NT2/D1 (cell line): ENCODE results near the gene ACP2.

Experiments used
- DNase-seq: peaks from one replicate; pipeline ENCODE4 v3.0.0-alpha.2; 2011; ENCODE audit warnings: low read depth, low spot score
- H3K27me3 ChIP-seq: 2 replicates; pipeline ENCODE4 v1.6.0; 2011; ENCODE audit warnings: mild to moderate bottlenecking; ENCODE audit not compliant: insufficient read length, insufficient read depth
- H3K36me3 ChIP-seq: 2 replicates; pipeline ENCODE4 v1.6.1; 2011; ENCODE audit warnings: mild to moderate bottlenecking, low read length, mixed read lengths; ENCODE audit not compliant: insufficient read depth, insufficient read length
- H3K4me1 ChIP-seq: 2 replicates; pipeline ENCODE4 v1.5.1; 2011; ENCODE audit not compliant: insufficient read depth, insufficient read length
- H3K4me3 ChIP-seq: 2 replicates; pipeline ENCODE4 v1.5.1; 2011; ENCODE audit warnings: low read depth; ENCODE audit not compliant: insufficient read length
- H3K9ac ChIP-seq: 2 replicates; pipeline ENCODE4 v1.6.0; 2011; ENCODE audit warnings: low read depth; ENCODE audit not compliant: insufficient read length
- H3K9me3 ChIP-seq: 2 replicates; pipeline ENCODE4 v1.5.1; 2011; ENCODE audit warnings: mild to moderate bottlenecking, low read length; ENCODE audit not compliant: insufficient read depth
- SUZ12 ChIP-seq: IDR thresholded peaks from 2 replicates; pipeline ENCODE4 v1.6.1; 2011; ENCODE audit not compliant: insufficient read length, insufficient read depth; ENCODE audit errors: extremely low read depth
- YY1 ChIP-seq: IDR thresholded peaks from 2 replicates; pipeline ENCODE4 v1.6.1; 2011; ENCODE audit not compliant: insufficient read length, insufficient read depth
- ZNF274 ChIP-seq: IDR thresholded peaks from 2 replicates; pipeline ENCODE4 v1.6.1; 2011; ENCODE audit warnings: mild to moderate bottlenecking, low read depth, low read length

Gene ACP2

DNA sequence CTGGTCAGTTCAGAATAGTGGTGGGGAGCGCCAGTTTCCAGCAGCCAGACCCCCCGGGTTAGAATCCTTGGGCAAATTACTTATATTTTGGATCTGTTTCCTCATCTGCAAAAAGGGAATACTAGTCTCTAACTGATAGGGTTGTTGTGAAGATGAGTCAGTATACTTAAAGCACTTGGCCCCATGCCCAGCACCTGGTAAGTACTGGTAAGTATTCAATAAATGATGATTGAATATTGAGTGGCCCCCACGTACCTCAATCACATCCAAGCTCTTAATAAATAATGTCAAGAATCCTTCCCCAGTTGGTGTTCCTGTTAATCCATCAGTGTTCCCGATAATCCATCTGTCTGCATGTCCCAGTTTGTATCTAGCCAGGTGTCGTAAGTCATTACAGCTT, 12.1 kb downstream of the ACP2 start:
- Histone ChIP-seq H3K4me1 (peaks cover 11% of the 10 kb centered on the region), H3K9ac (no peak overlapping the region), H3K4me3 (no peak overlapping the region), H3K27me3 (no peaks in the 10 kb centered on the region), H3K36me3 (peaks cover 56% of the 10 kb centered on the region), H3K9me3 (no peaks in the 10 kb centered on the region)
- no peak for TF ChIP-seq YY1
- TF ChIP-seq SUZ12, result no peak
- TF ChIP-seq ZNF274, result no peak
- DNase-seq, result no peak

GRCh38 chr11:47235163-47235562, 13.5 kb downstream of the ACP2 start:
- no peak overlapping the region for H3K9ac ChIP-seq
- no peak for DNase-seq
- no peaks in the 10 kb centered on the region for H3K27me3 ChIP-seq

GRCh38 chr11:47234669-47235100, 13.9 kb downstream of the ACP2 start:
- H3K9me3 ChIP-seq, result no peaks in the 10 kb centered on the region
- H3K36me3 ChIP-seq, result peaks cover 47% of the 10 kb centered on the region
- H3K4me1 ChIP-seq, result peaks cover 11% of the 10 kb centered on the region
- no peaks in the 10 kb centered on the region for H3K27me3 ChIP-seq
- TF ChIP-seq SUZ12 (no peak), ZNF274 (no peak), YY1 (no peak)
- no peak overlapping the region for H3K4me3 ChIP-seq
- peak overlapping the region; percentile 57 for H3K9ac ChIP-seq
- DNase-seq, result no peak

More at GRCh38 chr11:47235163-47235562, 13.5 kb downstream of the ACP2 start:
- H3K36me3 ChIP-seq, result peaks cover 51% of the 10 kb centered on the region
- TF ChIP-seq ZNF274, result no peak
- TF ChIP-seq YY1, result no peak
- no peak for TF ChIP-seq SUZ12
- H3K9me3 ChIP-seq, result no peaks in the 10 kb centered on the region
- peaks cover 11% of the 10 kb centered on the region for H3K4me1 ChIP-seq
- H3K4me3 ChIP-seq, result no peak overlapping the region

- H3K9me3 ChIP-seq, result no peaks in the 10 kb centered on the region
- no peak overlapping the region for H3K4me3 ChIP-seq
- peaks cover 45% of the 10 kb centered on the region for H3K36me3 ChIP-seq
- H3K27me3 ChIP-seq, result no peaks in the 10 kb centered on the region
- peak overlapping the region; percentile 57 for H3K9ac ChIP-seq
- peaks cover 11% of the 10 kb centered on the region for H3K4me1 ChIP-seq
- no peak for TF ChIP-seq YY1
- TF ChIP-seq SUZ12, result no peak
- no peak for TF ChIP-seq ZNF274
- DNase-seq, result no peak
These were observed 14.5 kb downstream of the ACP2 start for GRCh38 chr11:47233989-47234668.

- Histone ChIP-seq H3K4me1 (peaks cover 10% of the 10 kb centered on the region), H3K27me3 (no peaks in the 10 kb centered on the region), H3K4me3 (no peak overlapping the region), H3K36me3 (peaks cover 45% of the 10 kb centered on the region), H3K9me3 (no peaks in the 10 kb centered on the region), H3K9ac (no peak overlapping the region)
- no peak for DNase-seq
- TF ChIP-seq SUZ12 (no peak), ZNF274 (no peak), YY1 (no peak)
These were observed 15.6 kb downstream of the ACP2 start for GRCh38 chr11:47233051-47233450.

DNA sequence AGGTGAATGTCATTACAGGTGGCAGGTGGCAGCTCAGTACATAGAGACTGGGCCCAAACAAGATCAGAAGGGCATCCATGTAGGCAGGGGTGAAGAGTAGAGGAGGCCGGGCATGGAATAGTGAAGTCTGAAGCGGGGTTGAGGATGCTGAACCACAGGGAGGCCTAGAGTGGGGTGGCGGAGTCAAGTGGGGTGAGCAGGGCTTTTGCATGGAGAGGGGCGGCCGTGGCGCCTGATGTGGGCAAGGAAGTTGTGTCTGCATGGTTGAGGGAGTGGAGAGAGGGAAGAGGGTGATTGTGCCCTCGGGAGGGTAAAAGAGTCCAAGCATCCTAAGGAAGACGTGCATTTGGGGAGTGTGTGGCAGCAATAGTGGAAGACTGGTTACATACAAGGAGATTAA, 19.5 kb downstream of the ACP2 start:
- Histone ChIP-seq H3K27me3 (no peaks in the 10 kb centered on the region), H3K9me3 (no peaks in the 10 kb centered on the region), H3K4me1 (no peaks in the 10 kb centered on the region), H3K36me3 (peaks cover 50% of the 10 kb centered on the region), H3K4me3 (no peak overlapping the region), H3K9ac (no peak overlapping the region)
- DNase-seq, result no peak
- TF ChIP-seq SUZ12, result no peak
- no peak for TF ChIP-seq ZNF274
- no peak for TF ChIP-seq YY1

GRCh38 chr11:47225552-47226400, 22.8 kb downstream of the ACP2 start:
- no peak for TF ChIP-seq ZNF274
- no peak for TF ChIP-seq SUZ12
- no peak for TF ChIP-seq YY1
- no peak overlapping the region for H3K4me3 ChIP-seq
- H3K36me3 ChIP-seq, result peaks cover 61% of the 10 kb centered on the region
- H3K9ac ChIP-seq, result no peak overlapping the region
- no peaks in the 10 kb centered on the region for H3K9me3 ChIP-seq
- DNase-seq, result no peak
- no peaks in the 10 kb centered on the region for H3K4me1 ChIP-seq
- no peaks in the 10 kb centered on the region for H3K27me3 ChIP-seq
